ENCODE measurements around the gene MLPH. TPM values are rescaled to one million over a fixed set of nuclear protein-coding genes. Genes with fewer than 3 reads are reported as not detected.

Gene MLPH
- total RNA-seq, 4 donors from 2014 or later, result 59.7 to 889 (median 182) TPM

DNA sequence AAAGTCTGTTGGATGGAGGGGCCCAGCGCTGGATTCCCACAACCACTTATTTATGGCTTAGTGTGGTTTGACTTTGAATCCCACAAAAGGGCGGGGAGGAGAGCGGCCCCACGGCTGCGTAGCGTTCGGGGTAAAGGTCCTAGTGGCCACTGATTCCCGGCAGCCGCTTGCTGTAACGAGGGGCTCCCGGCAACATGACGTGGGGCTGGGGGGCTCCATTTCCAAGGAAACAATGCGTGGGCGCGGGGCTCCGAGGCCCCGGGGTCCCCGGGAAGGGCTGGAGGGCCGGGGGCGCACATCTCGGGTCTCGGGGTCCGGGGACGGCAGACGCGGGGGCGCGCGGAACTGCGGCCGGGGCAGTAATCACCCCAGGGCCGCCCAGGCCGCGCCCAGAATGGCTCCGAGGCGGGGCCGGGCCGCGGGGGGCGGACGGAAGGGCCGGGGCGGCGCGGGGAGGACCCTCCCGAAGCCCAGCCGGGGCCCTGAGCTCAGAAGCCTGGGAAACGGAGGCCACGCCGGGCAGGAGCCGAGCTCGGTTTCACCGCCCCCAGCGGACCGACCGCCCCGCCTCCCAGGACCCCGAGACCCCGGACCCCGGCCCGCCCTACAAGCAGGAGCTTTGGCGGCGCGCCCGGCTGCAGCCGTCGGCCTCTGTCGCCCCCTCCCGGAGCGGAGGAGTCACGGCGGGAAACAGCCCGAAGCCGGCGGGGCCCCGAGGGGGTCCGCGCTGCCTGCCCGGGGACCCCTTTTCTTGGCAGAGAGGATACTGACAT, 11.9 kb upstream of the MLPH start:
- DNase-seq, result peak; percentile 85
- peak overlapping the region; percentile 90 to 96 (median 94) for H3K27ac ChIP-seq
- 1% methylated on average over 32 of the region's 79 CpGs; no CpG with 5 or more reads in 1 of the 2 donors for WGBS, 2 donors (ENCODE audit: low coverage in 1 of 2)
- in situ Hi-C loops (cut with MboI; ENCODE audit: low pct_ligation_motif_present in 1 of 4, low pct_unique_long_range_greater_than_20kb in 1 of 4, low sequenced_read_pairs in 3 of 4) (no loop called here), intact Hi-C loops (cut with DNase I; ENCODE audit: low total_unique reads) (loop anchor here (5.0 to 10.0 kb wide), 2 partner anchors 53 to 350 kb away; no protein-coding TSS in a partner anchor)
- H3K36me3 ChIP-seq, result no peaks in the 10 kb centered on the region
- peak overlapping the region; percentile 74 to 76 (median 75) for H3K4me3 ChIP-seq
- TF ChIP-seq POLR2A (IDR thresholded peaks at IDR 0.05) (peak; percentile 48), POLR2AphosphoS5 (IDR thresholded peaks at IDR 0.05) (peak in 2 of 3 donors; percentile 30 to 40), EP300 (IDR thresholded peaks at IDR 0.05; ENCODE audit: low read depth) (no peak)
- TF ChIP-seq, protein P1, sequence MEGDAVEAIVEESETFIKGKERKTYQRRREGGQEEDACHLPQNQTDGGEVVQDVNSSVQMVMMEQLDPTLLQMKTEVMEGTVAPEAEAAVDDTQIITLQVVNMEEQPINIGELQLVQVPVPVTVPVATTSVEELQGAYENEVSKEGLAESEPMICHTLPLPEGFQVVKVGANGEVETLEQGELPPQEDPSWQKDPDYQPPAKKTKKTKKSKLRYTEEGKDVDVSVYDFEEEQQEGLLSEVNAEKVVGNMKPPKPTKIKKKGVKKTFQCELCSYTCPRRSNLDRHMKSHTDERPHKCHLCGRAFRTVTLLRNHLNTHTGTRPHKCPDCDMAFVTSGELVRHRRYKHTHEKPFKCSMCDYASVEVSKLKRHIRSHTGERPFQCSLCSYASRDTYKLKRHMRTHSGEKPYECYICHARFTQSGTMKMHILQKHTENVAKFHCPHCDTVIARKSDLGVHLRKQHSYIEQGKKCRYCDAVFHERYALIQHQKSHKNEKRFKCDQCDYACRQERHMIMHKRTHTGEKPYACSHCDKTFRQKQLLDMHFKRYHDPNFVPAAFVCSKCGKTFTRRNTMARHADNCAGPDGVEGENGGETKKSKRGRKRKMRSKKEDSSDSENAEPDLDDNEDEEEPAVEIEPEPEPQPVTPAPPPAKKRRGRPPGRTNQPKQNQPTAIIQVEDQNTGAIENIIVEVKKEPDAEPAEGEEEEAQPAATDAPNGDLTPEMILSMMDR (IDR thresholded peaks at IDR 0.05), result peak; percentile 87 to 96 (median 91)
- H3K4me1 ChIP-seq, result peaks cover 4 to 19% (median 14%) of the 10 kb centered on the region in 4 donors
- no peaks in the 10 kb centered on the region for H3K9me3 ChIP-seq
- no peaks in the 10 kb centered on the region for H3K27me3 ChIP-seq

DNA sequence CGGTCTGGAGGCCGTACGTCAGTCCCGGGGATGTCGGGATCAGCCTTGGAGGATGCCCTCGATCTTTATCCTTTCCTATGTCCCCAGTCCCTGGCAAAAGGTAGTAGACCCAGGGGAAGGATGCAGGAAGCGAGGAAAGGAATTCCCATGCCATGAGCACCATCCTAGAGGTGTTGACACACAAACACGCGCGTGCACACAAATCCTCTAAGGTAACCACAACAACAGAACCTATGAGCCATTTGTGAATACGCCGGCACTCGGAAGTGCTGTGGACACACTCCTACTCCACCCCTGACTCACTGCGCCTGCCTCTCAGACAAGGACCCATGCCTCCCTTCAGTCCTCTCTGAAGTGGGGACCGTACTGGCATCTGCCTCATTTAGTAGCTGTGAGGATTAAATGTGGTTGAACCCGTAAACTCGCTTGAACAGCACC, 11.3 kb upstream of the MLPH start:
- DNase-seq, result no peak
- Histone ChIP-seq H3K4me3 (peak overlapping the region; percentile 74 to 76 (median 75)), H3K27ac (peak overlapping the region; percentile 90 to 96 (median 94)), H3K9me3 (no peaks in the 10 kb centered on the region), H3K4me1 (peaks cover 4 to 19% (median 14%) of the 10 kb centered on the region in 4 donors), H3K27me3 (no peaks in the 10 kb centered on the region), H3K36me3 (no peaks in the 10 kb centered on the region)
- intact Hi-C loops (cut with DNase I; ENCODE audit: low total_unique reads) (loop anchor here (10.0 kb wide), 1 partner anchor 351 kb away; no protein-coding TSS in a partner anchor), in situ Hi-C loops (cut with MboI; ENCODE audit: low pct_ligation_motif_present in 1 of 4, low pct_unique_long_range_greater_than_20kb in 1 of 4, low sequenced_read_pairs in 3 of 4) (no loop called here)
- TF ChIP-seq POLR2A (IDR thresholded peaks at IDR 0.05) (no peak), POLR2AphosphoS5 (IDR thresholded peaks at IDR 0.05) (no peak), EP300 (IDR thresholded peaks at IDR 0.05; ENCODE audit: low read depth) (no peak)
- TF ChIP-seq, protein P1 (IDR thresholded peaks at IDR 0.05), result peak in 1 of 5 experiments; percentile 17
- 18 to 20% methylated on average over 1 to 17 of the region's 17 CpGs for WGBS, 2 donors (ENCODE audit: low coverage in 1 of 2)

DNA sequence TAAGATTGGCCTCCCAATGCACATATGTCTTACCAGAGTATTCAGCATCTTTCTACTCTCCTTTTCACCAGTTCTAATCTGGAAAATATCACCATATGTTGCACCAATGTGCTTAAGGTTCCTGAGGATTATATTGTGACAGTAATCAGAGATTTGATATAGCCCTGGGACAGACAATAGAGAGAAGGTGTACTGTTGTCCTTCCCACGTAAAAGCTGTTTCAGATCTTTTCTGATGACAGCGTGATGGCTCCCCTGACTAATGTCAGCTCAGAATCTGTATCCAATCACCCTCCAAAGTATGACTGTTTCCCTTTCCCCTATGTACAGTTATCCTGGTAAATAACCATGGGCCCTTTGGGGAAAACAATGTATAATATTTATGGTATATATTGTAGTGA, 9.0 kb upstream of the MLPH start:
- in situ Hi-C loops (cut with MboI; ENCODE audit: low pct_ligation_motif_present in 1 of 4, low pct_unique_long_range_greater_than_20kb in 1 of 4, low sequenced_read_pairs in 3 of 4) (no loop called here), intact Hi-C loops (cut with DNase I; ENCODE audit: low total_unique reads) (loop anchor here (10.0 kb wide), 1 partner anchor 353 kb away; no protein-coding TSS in a partner anchor)
- 77% methylated on average over 2 of the region's 2 CpGs; no CpG with 5 or more reads in 1 of the 2 donors for WGBS, 2 donors (ENCODE audit: low coverage in 1 of 2)
- Histone ChIP-seq H3K36me3 (no peaks in the 10 kb centered on the region), H3K27ac (no peak overlapping the region), H3K4me1 (peaks cover 4 to 27% (median 26%) of the 10 kb centered on the region in 4 donors), H3K27me3 (no peaks in the 10 kb centered on the region), H3K4me3 (no peak overlapping the region), H3K9me3 (no peaks in the 10 kb centered on the region)
- no peak for DNase-seq
- TF ChIP-seq, protein P1 (IDR thresholded peaks at IDR 0.05), result no peak
- TF ChIP-seq EP300 (IDR thresholded peaks at IDR 0.05; ENCODE audit: low read depth) (no peak), POLR2AphosphoS5 (IDR thresholded peaks at IDR 0.05) (no peak), POLR2A (IDR thresholded peaks at IDR 0.05) (no peak)

DNA sequence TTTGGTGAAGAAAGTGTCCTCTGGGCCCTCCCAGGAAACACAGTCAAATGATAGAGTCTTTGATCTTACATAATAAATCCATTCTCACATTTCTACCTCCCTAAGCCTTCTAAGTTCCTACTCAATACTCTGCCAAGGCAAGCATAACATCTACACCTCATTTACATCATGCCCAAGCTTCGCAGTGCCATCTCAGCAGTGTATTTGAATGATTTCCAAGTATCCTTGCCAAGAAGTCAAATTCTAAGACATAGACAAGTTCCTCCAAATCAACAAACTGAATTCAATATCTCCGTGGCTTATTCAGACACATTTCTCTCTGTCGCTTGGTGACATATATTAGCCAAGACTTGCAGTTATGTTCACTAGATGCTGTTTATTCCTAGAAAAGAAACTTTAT, 8.1 kb upstream of the MLPH start:
- intact Hi-C loops (cut with DNase I; ENCODE audit: low total_unique reads), result loop anchor here (10.0 kb wide), 1 partner anchor 354 kb away; no protein-coding TSS in a partner anchor
- in situ Hi-C loops (cut with MboI; ENCODE audit: low pct_ligation_motif_present in 1 of 4, low pct_unique_long_range_greater_than_20kb in 1 of 4, low sequenced_read_pairs in 3 of 4), result no loop called here
- TF ChIP-seq POLR2A (IDR thresholded peaks at IDR 0.05) (no peak), EP300 (IDR thresholded peaks at IDR 0.05; ENCODE audit: low read depth) (no peak), POLR2AphosphoS5 (IDR thresholded peaks at IDR 0.05) (no peak)
- TF ChIP-seq, protein P1 (IDR thresholded peaks at IDR 0.05), result no peak
- Histone ChIP-seq H3K36me3 (no peaks in the 10 kb centered on the region), H3K4me3 (no peak overlapping the region), H3K4me1 (peaks cover 4 to 34% (median 30%) of the 10 kb centered on the region in 4 donors), H3K27ac (no peak overlapping the region), H3K9me3 (no peaks in the 10 kb centered on the region), H3K27me3 (no peaks in the 10 kb centered on the region)
- 69 to 82% methylated on average over 3 of the region's 3 CpGs for WGBS, 2 donors (ENCODE audit: low coverage in 1 of 2)
- no peak for DNase-seq

Measured in transverse colon (tissue), 4 donors.